GM12878 (cell line): Measurements from ENCODE around the gene CREB5. TPM values are rescaled to one million over a fixed set of nuclear protein-coding genes. Genes with fewer than 3 reads are reported as not detected.

Source experiments
- BCL11A ChIP-seq: IDR thresholded peaks from 2 replicates; pipeline ENCODE4 v1.6.1; 2011; ENCODE audit warnings: low read depth, low read length
- BHLHE40 ChIP-seq, 2 experiments: fragments of 450-650 bp in 1 of 2; IDR thresholded peaks; 2 replicates each; pipeline ENCODE4 v1.6.1; 2011 to 2017; ENCODE audit warnings: low read depth in 2 of 2, borderline replicate concordance in 1 of 2, improper control_type of control experiment in 1 of 2, low read length in 1 of 2, mild to moderate bottlenecking in 1 of 2
- CEBPB ChIP-seq, 2 experiments: fragments of 150-350 bp in 1 of 2; IDR thresholded peaks; 2 replicates each; pipeline ENCODE4 v1.6.1; 2012 to 2014; ENCODE audit warnings: low read depth in 2 of 2, low read length in 2 of 2, borderline replicate concordance in 1 of 2, inconsistent platforms in 1 of 2
- CUX1 ChIP-seq: IDR thresholded peaks from 2 replicates; pipeline ENCODE4 v1.6.1; 2012; ENCODE audit warnings: improper control_type of control experiment, low read depth, low read length; ENCODE audit not compliant: insufficient replicate concordance
- DPF2 ChIP-seq: fragments of 450-650 bp; IDR thresholded peaks from 2 replicates; pipeline ENCODE4 v1.6.1; 2017; ENCODE audit warnings: mild to moderate bottlenecking
- EED ChIP-seq: sonication (generic); IDR thresholded peaks from 2 replicates; pipeline ENCODE4 v1.6.1; 2016; ENCODE audit warnings: antibody characterized with exemption, low read depth
- HDGF ChIP-seq: fragments of 450-650 bp; IDR thresholded peaks from 2 replicates; pipeline ENCODE4 v1.6.1; 2016; ENCODE audit warnings: antibody characterized with exemption
- HSF1 ChIP-seq: fragments of 150-350 bp; IDR thresholded peaks from 2 replicates; pipeline ENCODE4 v1.6.1; 2014; ENCODE audit warnings: mild to moderate bottlenecking, low read depth, low read length
- IKZF1 ChIP-seq: fragments of 450-650 bp; conservative IDR thresholded peaks from 2 replicates; pipeline ENCODE4 v1.6.1; 2017; ENCODE audit warnings: antibody characterized with exemption, mild to moderate bottlenecking
- MEF2B ChIP-seq: fragments of 450-650 bp; IDR thresholded peaks from 2 replicates; pipeline ENCODE4 v1.6.1; 2018; ENCODE audit warnings: mild to moderate bottlenecking, moderate library complexity; ENCODE audit not compliant: partially characterized antibody, poor library complexity, severe bottlenecking
- MLLT1 ChIP-seq: fragments of 450-650 bp; IDR thresholded peaks from 2 replicates; pipeline ENCODE4 v1.6.1; 2016; ENCODE audit warnings: mild to moderate bottlenecking
- NFYB ChIP-seq: IDR thresholded peaks from 2 replicates; pipeline ENCODE4 v1.6.1; 2011; ENCODE audit warnings: low read depth, mild to moderate bottlenecking, low read length, improper control_type of control experiment, moderate library complexity; ENCODE audit not compliant: insufficient read depth
- RELA ChIP-seq: fragments of 450-650 bp; IDR thresholded peaks from 2 replicates; pipeline ENCODE4 v1.8.0; 2014; ENCODE audit warnings: borderline replicate concordance; ENCODE audit not compliant: partially characterized antibody
- SMARCA5 ChIP-seq: fragments of 450-650 bp; IDR thresholded peaks from 2 replicates; pipeline ENCODE4 v1.6.1; 2017; ENCODE audit warnings: mild to moderate bottlenecking
- TBL1XR1 ChIP-seq: IDR thresholded peaks from 2 replicates; pipeline ENCODE4 v1.6.1; 2012; ENCODE audit warnings: low read depth, low read length, improper control_type of control experiment
- WRNIP1 ChIP-seq: IDR thresholded peaks from 2 replicates; pipeline ENCODE4 v1.6.1; 2011; ENCODE audit warnings: low read depth, low read length, improper control_type of control experiment, borderline replicate concordance
- ZNF687 ChIP-seq: fragments of 450-650 bp; IDR thresholded peaks from 2 replicates; pipeline ENCODE4 v1.6.1; 2017; ENCODE audit warnings: mild to moderate bottlenecking, moderate library complexity
- polyA plus RNA-seq, 11 experiments: library from polyadenylated mRNA; depleted of rRNA in 4 of 11; unstranded in 6 of 11; stranded (reverse) in 5 of 11; fragments of >200 nt; fragmentation: Nextera tagmentation in 4 of 11; fragmentation: Illumina TruSeq in 1 of 11; extraction: Ambion mirVana in 4 of 11; extraction: Trizol in 1 of 11; gene quantifications; 1 replicate in 1 of 11; 2 replicates in 10 of 11; pipeline versions ENCODE4 v1.2.1 to v1.2.3, GENCODE V29; 2011 to 2016; ENCODE audit warnings: inconsistent platforms in 2 of 11, missing spikeins in 2 of 11, low read depth in 1 of 11
- total RNA-seq, 4 experiments: library from RNA; depleted of rRNA in 3 of 4; stranded (reverse); fragments of >200 nt in 3 of 4; fragmentation: Illumina TruSeq in 1 of 4; extraction: Trizol in 1 of 4; gene quantifications; 2 replicates each; pipeline versions ENCODE4 v1.2.1 to v1.2.3, GENCODE V29; 2013 to 2021

CREB5 gene
- total and polyA plus RNA-seq, 10 of the 15 experiments (the other 5 are each of a cell fraction or from before 2014, with no cell fraction given) = 12.9 to 74.1 (median 53.0) TPM

- TF ChIP-seq ZNF687 (peak; percentile 92), TBL1XR1 (no peak), HSF1 (no peak), NFYB (no peak), CUX1 (no peak), CEBPB (IDR thresholded peaks at IDR 0.05; ENCODE audit: borderline replicate concordance in 1 of 2, low read depth in 2 of 2, low read length in 2 of 2) (peak in 1 of 2 experiments; percentile 65; a peak in 2 of 4 replicates), EED (peak; percentile 85), HDGF (peak; percentile 94), IKZF1 (peak; percentile 90), WRNIP1 (no peak), MEF2B (peak; percentile 86), MLLT1 (peak; percentile 55), DPF2 (peak; percentile 59), BHLHE40 (IDR thresholded peaks at IDR 0.05; ENCODE audit: borderline replicate concordance in 1 of 2, low read depth in 2 of 2, low read length in 1 of 2) (peak in 1 of 2 experiments; percentile 70; a peak in 1 of 4 replicates), RELA (peak; percentile 82), SMARCA5 (peak; percentile 21; the same call in 1 of the 2 replicates), BCL11A (peak; percentile 84)
Observed at GRCh38 chr7:28509251-28510025, 97.1 kb downstream of the CREB5 start (continued).
